Femur (tissue), 1 donor: Measurements from ENCODE around the gene PPIL3.

Experiments
- DNase-seq: peaks from one replicate; pipeline ENCODE4 v3.0.0-alpha.2; 2017

PPIL3 gene

GRCh38 chr2:200860092-200860795, 28.6 kb downstream of the PPIL3 start:
- no peak for DNase-seq

- no peak for DNase-seq
These were observed 32.1 kb downstream of the PPIL3 start for GRCh38 chr2:200856806-200857205.

GRCh38 chr2:200852605-200853004, 36.3 kb downstream of the PPIL3 start:
- no peak for DNase-seq

GRCh38 chr2:200851398-200852248, 37.3 kb downstream of the PPIL3 start:
- DNase-seq, result no peak

- DNase-seq, result no peak
These were observed 38.2 kb downstream of the PPIL3 start for GRCh38 chr2:200850512-200851256.

- no peak for DNase-seq
These were observed 40.9 kb downstream of the PPIL3 start for GRCh38 chr2:200847939-200848338.

- DNase-seq, result no peak
These were observed 41.6 kb downstream of the PPIL3 start for GRCh38 chr2:200847269-200847668.

- DNase-seq, result no peak
These were observed 43.1 kb downstream of the PPIL3 start for GRCh38 chr2:200845669-200846325.

GRCh38 chr2:200845194-200845593, 43.7 kb downstream of the PPIL3 start:
- no peak for DNase-seq

- DNase-seq, result no peak
These were observed 44.6 kb downstream of the PPIL3 start for GRCh38 chr2:200843993-200844948.

- DNase-seq, result no peak
These were observed 49.4 kb downstream of the PPIL3 start for GRCh38 chr2:200839513-200839912.

GRCh38 chr2:200834701-200835100, 54.2 kb downstream of the PPIL3 start:
- no peak for DNase-seq

- DNase-seq, result no peak
These were observed 59.6 kb downstream of the PPIL3 start for GRCh38 chr2:200829258-200829655.

GRCh38 chr2:200828572-200829257, 60.2 kb downstream of the PPIL3 start:
- no peak for DNase-seq

GRCh38 chr2:200828104-200828503, 60.8 kb downstream of the PPIL3 start:
- DNase-seq, result no peak

GRCh38 chr2:200821686-200822245, 67.1 kb downstream of the PPIL3 start:
- DNase-seq, result no peak
